ENCODE results near the gene ZNF697. TPM values are rescaled to one million over a fixed set of nuclear protein-coding genes. Genes with fewer than 3 reads are reported as not detected.

ZNF697 gene
- total RNA-seq, 1 experiment from 2014 or later = 7.1 TPM

DNA sequence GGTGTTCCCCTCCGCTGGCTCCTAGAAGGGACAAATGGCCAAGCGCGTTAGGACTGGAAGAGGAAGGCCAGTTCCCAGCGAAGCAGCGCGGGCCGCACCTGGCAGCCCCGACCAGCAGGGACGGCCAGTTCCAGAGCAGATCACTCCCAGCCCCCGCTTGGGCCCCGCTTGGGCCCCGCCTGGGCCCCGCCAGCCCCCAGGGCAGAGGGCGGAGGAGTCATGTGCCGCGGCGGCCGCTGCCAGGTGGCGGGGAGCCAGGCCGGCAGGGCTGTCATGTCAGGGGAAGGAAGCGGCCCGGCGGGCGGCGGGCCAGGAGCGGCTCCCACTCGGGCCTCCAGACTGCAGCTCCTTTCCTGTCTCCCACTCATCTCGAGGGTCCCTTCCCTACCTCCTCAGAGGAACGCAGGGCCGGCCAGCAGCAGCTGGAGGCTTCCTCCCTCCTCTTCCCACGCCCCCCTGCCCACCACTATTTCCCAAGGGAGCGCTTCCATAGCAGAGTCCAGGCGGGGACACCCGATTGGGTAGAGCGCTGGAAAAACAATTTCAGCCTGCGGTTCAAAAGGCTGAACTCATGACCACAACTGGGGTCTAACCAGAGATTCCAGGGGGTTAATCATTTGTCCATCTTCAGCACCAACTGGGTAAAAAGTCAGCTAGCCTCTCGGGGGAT, 16.5 kb downstream of the ZNF697 start:
- in situ Hi-C loops (cut with HindIII; ENCODE audit: low pct_unique_long_range_greater_than_20kb, low sequenced_read_pairs) (no loop called here), intact Hi-C loops (cut with micrococcal nuclease; ENCODE audit: unreplicated experiment) (no loop called here)
- H3K4me3 ChIP-seq (ENCODE audit: low read depth in 2 of 2, low read length in 2 of 2) = no peak overlapping the region
- no peaks in the 10 kb centered on the region for H3K9me3 ChIP-seq (ENCODE audit: control insufficient read depth, insufficient read depth, low read depth, low read length)
- CTCF ChIA-PET = no interaction called here
- H3K4me1 ChIP-seq (ENCODE audit: control insufficient read depth, insufficient read depth, low read length) = no peaks in the 10 kb centered on the region
- BruUV-seq (replicated peaks) = no TSS peak
- POLR2A ChIA-PET = no interaction called here
- ATAC-seq (no peak), DNase-seq (ENCODE audit: low read depth, low spot score) (no peak)
- no peak overlapping the region for H3K27ac ChIP-seq (ENCODE audit: low read length)
- TF ChIP-seq SIN3A (IDR thresholded peaks at IDR 0.05; ENCODE audit: borderline replicate concordance, insufficient read depth, low read depth, low read length) = no peak
- no peak for TF ChIP-seq TCF7L2 (IDR thresholded peaks at IDR 0.05; ENCODE audit: low read depth, low read length)
- no peak for TF ChIP-seq REST (IDR thresholded peaks at IDR 0.05; ENCODE audit: insufficient read depth in 1 of 2, low read depth in 2 of 2, low read length in 1 of 2)
- TF ChIP-seq, protein P1, sequence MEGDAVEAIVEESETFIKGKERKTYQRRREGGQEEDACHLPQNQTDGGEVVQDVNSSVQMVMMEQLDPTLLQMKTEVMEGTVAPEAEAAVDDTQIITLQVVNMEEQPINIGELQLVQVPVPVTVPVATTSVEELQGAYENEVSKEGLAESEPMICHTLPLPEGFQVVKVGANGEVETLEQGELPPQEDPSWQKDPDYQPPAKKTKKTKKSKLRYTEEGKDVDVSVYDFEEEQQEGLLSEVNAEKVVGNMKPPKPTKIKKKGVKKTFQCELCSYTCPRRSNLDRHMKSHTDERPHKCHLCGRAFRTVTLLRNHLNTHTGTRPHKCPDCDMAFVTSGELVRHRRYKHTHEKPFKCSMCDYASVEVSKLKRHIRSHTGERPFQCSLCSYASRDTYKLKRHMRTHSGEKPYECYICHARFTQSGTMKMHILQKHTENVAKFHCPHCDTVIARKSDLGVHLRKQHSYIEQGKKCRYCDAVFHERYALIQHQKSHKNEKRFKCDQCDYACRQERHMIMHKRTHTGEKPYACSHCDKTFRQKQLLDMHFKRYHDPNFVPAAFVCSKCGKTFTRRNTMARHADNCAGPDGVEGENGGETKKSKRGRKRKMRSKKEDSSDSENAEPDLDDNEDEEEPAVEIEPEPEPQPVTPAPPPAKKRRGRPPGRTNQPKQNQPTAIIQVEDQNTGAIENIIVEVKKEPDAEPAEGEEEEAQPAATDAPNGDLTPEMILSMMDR (IDR thresholded peaks at IDR 0.05) = no peak
- no peak for TF ChIP-seq POLR2AphosphoS5 (IDR thresholded peaks at IDR 0.05; ENCODE audit: low read depth, low read length)
- H3K27me3 ChIP-seq (ENCODE audit: control insufficient read depth, insufficient read depth, low read length) = no peaks in the 10 kb centered on the region
- no peaks in the 10 kb centered on the region for H3K36me3 ChIP-seq (ENCODE audit: control insufficient read depth, insufficient read depth, low read length)

DNA sequence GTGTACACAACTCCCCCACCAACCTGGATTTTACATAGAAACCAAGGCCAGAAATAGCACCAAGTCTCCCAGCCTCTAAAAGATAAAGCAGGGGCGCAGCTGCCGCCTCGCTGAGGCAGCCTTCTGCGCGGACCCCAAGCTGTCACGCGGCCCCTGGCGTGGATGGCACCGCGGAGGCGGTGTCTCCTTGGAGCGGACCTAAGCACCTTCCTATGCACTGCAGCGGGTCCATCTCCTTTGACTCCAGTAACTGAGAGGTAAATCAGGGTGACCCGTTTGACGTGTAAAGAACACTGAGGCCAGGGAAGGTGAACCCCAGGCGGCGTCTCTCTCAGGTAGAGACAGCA, 17.0 kb downstream of the ZNF697 start:
- intact Hi-C loops (cut with micrococcal nuclease; ENCODE audit: unreplicated experiment) = no loop called here
- Histone ChIP-seq H3K36me3 (ENCODE audit: control insufficient read depth, insufficient read depth, low read length) (no peaks in the 10 kb centered on the region), H3K9me3 (ENCODE audit: control insufficient read depth, insufficient read depth, low read depth, low read length) (no peaks in the 10 kb centered on the region), H3K27me3 (ENCODE audit: control insufficient read depth, insufficient read depth, low read length) (no peaks in the 10 kb centered on the region), H3K4me1 (ENCODE audit: control insufficient read depth, insufficient read depth, low read length) (no peaks in the 10 kb centered on the region), H3K4me3 (ENCODE audit: low read depth in 2 of 2, low read length in 2 of 2) (no peak overlapping the region), H3K27ac (ENCODE audit: low read length) (no peak overlapping the region)
- ChIA-PET POLR2A (no interaction called here), CTCF (no interaction called here)
- ATAC-seq (no peak), DNase-seq (ENCODE audit: low read depth, low spot score) (no peak)
- TF ChIP-seq REST (IDR thresholded peaks at IDR 0.05; ENCODE audit: insufficient read depth in 1 of 2, low read depth in 2 of 2, low read length in 1 of 2) (no peak), POLR2AphosphoS5 (IDR thresholded peaks at IDR 0.05; ENCODE audit: low read depth, low read length) (no peak), TCF7L2 (IDR thresholded peaks at IDR 0.05; ENCODE audit: low read depth, low read length) (no peak), SIN3A (IDR thresholded peaks at IDR 0.05; ENCODE audit: borderline replicate concordance, insufficient read depth, low read depth, low read length) (no peak)
- TF ChIP-seq, protein P1 (IDR thresholded peaks at IDR 0.05) = no peak
- in situ Hi-C loops (cut with HindIII; ENCODE audit: low pct_unique_long_range_greater_than_20kb, low sequenced_read_pairs) = no loop called here
- BruUV-seq (replicated peaks) = no TSS peak

Data from Panc1 (cell line).